ENCODE data around the gene HECTD2.

The HECTD2 gene

GRCh38 chr10:91479583-91479982, 69.4 kb downstream of the HECTD2 start:
- no peaks in the 10 kb centered on the region for H3K36me3 ChIP-seq (ENCODE audit: insufficient read depth, low read length)

GRCh38 chr10:91487911-91488582, 77.9 kb downstream of the HECTD2 start:
- no peak for DNase-seq (ENCODE audit: low read depth, low spot score)
- H3K9ac ChIP-seq (ENCODE audit: insufficient read length): no peak overlapping the region
- H3K9me3 ChIP-seq (ENCODE audit: low read depth, low read length): no peaks in the 10 kb centered on the region
- no peak overlapping the region for H3K27ac ChIP-seq
- no peak overlapping the region for H3K4me3 ChIP-seq
- TF ChIP-seq POLR2AphosphoS5 (IDR thresholded peaks at IDR 0.05; ENCODE audit: borderline replicate concordance, low read depth, low read length) (no peak), FOXP2 (optimal IDR thresholded peaks at IDR 0.05; ENCODE audit: control extremely low read depth, extremely low read length, insufficient read depth) (no peak), EZH2 (IDR thresholded peaks at IDR 0.05) (no peak)
- no peaks in the 10 kb centered on the region for H3K36me3 ChIP-seq (ENCODE audit: insufficient read depth, low read length)

More at GRCh38 chr10:91479583-91479982, 69.4 kb downstream of the HECTD2 start:
- Histone ChIP-seq H3K9ac (ENCODE audit: insufficient read length) (no peak overlapping the region), H3K4me3 (no peak overlapping the region), H3K9me3 (ENCODE audit: low read depth, low read length) (no peaks in the 10 kb centered on the region), H3K27ac (no peak overlapping the region)
- DNase-seq (ENCODE audit: low read depth, low spot score): no peak
- TF ChIP-seq FOXP2 (optimal IDR thresholded peaks at IDR 0.05; ENCODE audit: control extremely low read depth, extremely low read length, insufficient read depth) (no peak), EZH2 (IDR thresholded peaks at IDR 0.05) (no peak), POLR2AphosphoS5 (IDR thresholded peaks at IDR 0.05; ENCODE audit: borderline replicate concordance, low read depth, low read length) (no peak)

GRCh38 chr10:91493313-91493712, 83.2 kb downstream of the HECTD2 start:
- H3K36me3 ChIP-seq (ENCODE audit: insufficient read depth, low read length): no peaks in the 10 kb centered on the region
- H3K27ac ChIP-seq: no peak overlapping the region
- H3K9ac ChIP-seq (ENCODE audit: insufficient read length): no peak overlapping the region
- no peak overlapping the region for H3K4me3 ChIP-seq
- DNase-seq (ENCODE audit: low read depth, low spot score): no peak
- H3K9me3 ChIP-seq (ENCODE audit: low read depth, low read length): no peaks in the 10 kb centered on the region
- TF ChIP-seq FOXP2 (optimal IDR thresholded peaks at IDR 0.05; ENCODE audit: control extremely low read depth, extremely low read length, insufficient read depth) (no peak), EZH2 (IDR thresholded peaks at IDR 0.05) (no peak), POLR2AphosphoS5 (IDR thresholded peaks at IDR 0.05; ENCODE audit: borderline replicate concordance, low read depth, low read length) (no peak)

GRCh38 chr10:91495402-91495801, 85.3 kb downstream of the HECTD2 start:
- Histone ChIP-seq H3K27ac (no peak overlapping the region), H3K36me3 (ENCODE audit: insufficient read depth, low read length) (peaks cover 5% of the 10 kb centered on the region; the same call in 1 of the 2 replicates), H3K9ac (ENCODE audit: insufficient read length) (no peak overlapping the region), H3K4me3 (no peak overlapping the region), H3K9me3 (ENCODE audit: low read depth, low read length) (no peaks in the 10 kb centered on the region)
- no peak for DNase-seq (ENCODE audit: low read depth, low spot score)
- TF ChIP-seq POLR2AphosphoS5 (IDR thresholded peaks at IDR 0.05; ENCODE audit: borderline replicate concordance, low read depth, low read length) (no peak), FOXP2 (optimal IDR thresholded peaks at IDR 0.05; ENCODE audit: control extremely low read depth, extremely low read length, insufficient read depth) (no peak), EZH2 (IDR thresholded peaks at IDR 0.05) (no peak)

- no peak for DNase-seq (ENCODE audit: low read depth, low spot score)
- Histone ChIP-seq H3K4me3 (no peak overlapping the region), H3K36me3 (ENCODE audit: insufficient read depth, low read length) (peaks cover 5% of the 10 kb centered on the region; the same call in 1 of the 2 replicates), H3K9me3 (ENCODE audit: low read depth, low read length) (no peaks in the 10 kb centered on the region), H3K27ac (no peak overlapping the region), H3K9ac (ENCODE audit: insufficient read length) (no peak overlapping the region)
- no peak for TF ChIP-seq FOXP2 (optimal IDR thresholded peaks at IDR 0.05; ENCODE audit: control extremely low read depth, extremely low read length, insufficient read depth)
- no peak for TF ChIP-seq POLR2AphosphoS5 (IDR thresholded peaks at IDR 0.05; ENCODE audit: borderline replicate concordance, low read depth, low read length)
- no peak for TF ChIP-seq EZH2 (IDR thresholded peaks at IDR 0.05)
Observed at GRCh38 chr10:91496016-91496415, 85.9 kb downstream of the HECTD2 start.

GRCh38 chr10:91511549-91512330, 101.6 kb downstream of the HECTD2 start:
- Histone ChIP-seq H3K9ac (ENCODE audit: insufficient read length) (no peak overlapping the region), H3K9me3 (ENCODE audit: low read depth, low read length) (no peaks in the 10 kb centered on the region), H3K36me3 (ENCODE audit: insufficient read depth, low read length) (peaks cover 5% of the 10 kb centered on the region), H3K27ac (peak overlapping the region; percentile 90), H3K4me3 (no peak overlapping the region)
- TF ChIP-seq EZH2 (IDR thresholded peaks at IDR 0.05) (no peak), FOXP2 (optimal IDR thresholded peaks at IDR 0.05; ENCODE audit: control extremely low read depth, extremely low read length, insufficient read depth) (no peak), POLR2AphosphoS5 (IDR thresholded peaks at IDR 0.05; ENCODE audit: borderline replicate concordance, low read depth, low read length) (no peak)
- no peak for DNase-seq (ENCODE audit: low read depth, low spot score)

GRCh38 chr10:91512458-91512857, 102.3 kb downstream of the HECTD2 start:
- TF ChIP-seq FOXP2 (optimal IDR thresholded peaks at IDR 0.05; ENCODE audit: control extremely low read depth, extremely low read length, insufficient read depth) (no peak), POLR2AphosphoS5 (IDR thresholded peaks at IDR 0.05; ENCODE audit: borderline replicate concordance, low read depth, low read length) (no peak), EZH2 (IDR thresholded peaks at IDR 0.05) (no peak)
- Histone ChIP-seq H3K9ac (ENCODE audit: insufficient read length) (no peak overlapping the region), H3K27ac (peak overlapping the region; percentile 90), H3K36me3 (ENCODE audit: insufficient read depth, low read length) (peaks cover 5% of the 10 kb centered on the region), H3K4me3 (no peak overlapping the region), H3K9me3 (ENCODE audit: low read depth, low read length) (no peaks in the 10 kb centered on the region)
- DNase-seq (ENCODE audit: low read depth, low spot score): no peak

- Histone ChIP-seq H3K36me3 (ENCODE audit: insufficient read depth, low read length) (peaks cover 10% of the 10 kb centered on the region), H3K9ac (ENCODE audit: insufficient read length) (peak overlapping the region; percentile 41), H3K4me3 (peak overlapping the region; percentile 55), H3K27ac (peak overlapping the region; percentile 90), H3K9me3 (ENCODE audit: low read depth, low read length) (no peaks in the 10 kb centered on the region)
- no peak for DNase-seq (ENCODE audit: low read depth, low spot score)
- no peak for TF ChIP-seq FOXP2 (optimal IDR thresholded peaks at IDR 0.05; ENCODE audit: control extremely low read depth, extremely low read length, insufficient read depth)
- TF ChIP-seq EZH2 (IDR thresholded peaks at IDR 0.05): no peak
- no peak for TF ChIP-seq POLR2AphosphoS5 (IDR thresholded peaks at IDR 0.05; ENCODE audit: borderline replicate concordance, low read depth, low read length)
Observed at GRCh38 chr10:91513598-91514424, 103.7 kb downstream of the HECTD2 start.
